ENCODE measurements around the gene SMIM44.
"Not testable (repeated sequence)": the region's sequence is repeated elsewhere in the genome, so short reads cannot be mapped to it uniquely, and the experiment has no call there.

Gene SMIM44

GRCh38 chr19:3483226-3483628 lies at the start of gene SMIM44:
Gene SMIM44 (minus strand): TSS chr19:3483441. CDS start chr19:3483403, 38 bp downstream.
- no peak for DNase-seq

- no peak for DNase-seq
These were observed 49.8 kb upstream of the SMIM44 start for GRCh38 chr19:3533033-3533432.

GRCh38 chr19:3532154-3532786 lies 49.0 kb upstream of the SMIM44 start:
- no peak for DNase-seq

GRCh38 chr19:3531716-3532115 lies 48.5 kb upstream of the SMIM44 start:
- no peak for DNase-seq

- no peak for DNase-seq
These were observed 47.1 kb upstream of the SMIM44 start for GRCh38 chr19:3530389-3530788.

GRCh38 chr19:3529299-3529698 lies 46.1 kb upstream of the SMIM44 start:
- not testable (repeated sequence) for DNase-seq

- DNase-seq = no peak
These were observed 45.4 kb upstream of the SMIM44 start for GRCh38 chr19:3528539-3529211.

- DNase-seq = no peak
These were observed 44.8 kb upstream of the SMIM44 start for GRCh38 chr19:3528080-3528479.

GRCh38 chr19:3527238-3527910 lies 44.1 kb upstream of the SMIM44 start:
- no peak for DNase-seq

- no peak for DNase-seq
These were observed 43.4 kb upstream of the SMIM44 start for GRCh38 chr19:3526507-3527237.

GRCh38 chr19:3524904-3525451 lies 41.7 kb upstream of the SMIM44 start:
- no peak for DNase-seq

- no peak for DNase-seq
These were observed 41.0 kb upstream of the SMIM44 start for GRCh38 chr19:3524078-3524842.

- DNase-seq = no peak
These were observed 40.3 kb upstream of the SMIM44 start for GRCh38 chr19:3523361-3524077.

GRCh38 chr19:3522421-3523360 lies 39.5 kb upstream of the SMIM44 start:
- DNase-seq = no peak

- DNase-seq = no peak
These were observed 37.8 kb upstream of the SMIM44 start for GRCh38 chr19:3521104-3521445.

GRCh38 chr19:3520166-3521103 lies 37.2 kb upstream of the SMIM44 start:
- DNase-seq = no peak

GRCh38 chr19:3519126-3519525 lies 35.9 kb upstream of the SMIM44 start:
- no peak for DNase-seq

- no peak for DNase-seq
These were observed 35.4 kb upstream of the SMIM44 start for GRCh38 chr19:3518659-3519058.

GRCh38 chr19:3518255-3518654 lies 35.0 kb upstream of the SMIM44 start:
- no peak for DNase-seq
